CD4-positive, alpha-beta T cell (primary cell): ENCODE data around the gene NFIA. TPM values are rescaled to one million over a fixed set of nuclear protein-coding genes. Genes with fewer than 3 reads are reported as not detected.

ENCODE experiments used
- ATAC-seq: fragments of 200-7000 bp; cut with Tn5 transposase; one replicate; pipeline ENCODE4 v1.10.0; 2022; ENCODE audit warnings: mild to moderate bottlenecking; ENCODE audit not compliant: poor library complexity
- CTCF ChIA-PET: fragments of 350-600 bp; sonication (Branson Sonifier 250); formaldehyde crosslinking; loops from one replicate; lab custom pipeline; 2021; ENCODE audit warnings: antibody characterized with exemption, inconsistent platforms; lab: Charles Lee
- POLR2A ChIA-PET: fragments of 350-600 bp; sonication (Branson Sonifier 250); formaldehyde crosslinking; loops from one replicate; lab custom pipeline; 2021; ENCODE audit warnings: antibody characterized with exemption, inconsistent platforms; lab: Charles Lee
- DNase-seq, 14 experiments: peaks; one replicate each; pipeline ENCODE4 v3.0.0-alpha.2; 2013 to 2020; ENCODE audit warnings: mixed read lengths in 2 of 14
- H3K27ac ChIP-seq, 2 donors: one replicate each; pipeline versions ENCODE4 v1.5.1 to v1.7.0; 2013; ENCODE audit warnings: low read length in 2 of 2, low read depth in 1 of 2, mild to moderate bottlenecking in 1 of 2
- H3K27me3 ChIP-seq, 2 experiments: 1 replicate in 1 of 2; 2 replicates in 1 of 2; pipeline versions ENCODE4 v1.6.1 to v1.7.0; 2013; ENCODE audit warnings: low read length in 2 of 2, control low read depth in 1 of 2, mild to moderate bottlenecking in 1 of 2, moderate library complexity in 1 of 2; ENCODE audit not compliant: insufficient read depth in 2 of 2, control insufficient read depth in 1 of 2
- H3K36me3 ChIP-seq: one replicate; pipeline ENCODE4 v1.6.1; 2013; ENCODE audit warnings: low read length, control low read depth; ENCODE audit not compliant: insufficient read depth
- H3K4me1 ChIP-seq: one replicate; pipeline ENCODE4 v1.6.1; 2013; ENCODE audit warnings: low read length, control low read depth; ENCODE audit not compliant: insufficient read depth
- H3K4me3 ChIP-seq: one replicate; pipeline ENCODE4 v1.5.1; 2013; ENCODE audit warnings: mild to moderate bottlenecking, low read length, moderate library complexity
- H3K9me3 ChIP-seq, 2 experiments: 1 replicate in 1 of 2; 2 replicates in 1 of 2; pipeline versions ENCODE4 v1.6.1 to v1.7.0; 2013; ENCODE audit warnings: low read length in 2 of 2, mild to moderate bottlenecking in 2 of 2, control low read depth in 1 of 2, moderate library complexity in 1 of 2; ENCODE audit not compliant: control insufficient read depth in 1 of 2, insufficient read depth in 1 of 2
- H3K27ac Mint-ChIP-seq: one replicate; pipeline ENCODE4 v1.8.0; 2020; ENCODE audit warnings: mixed read lengths
- H3K27me3 Mint-ChIP-seq: one replicate; pipeline ENCODE4 v1.8.0; 2021; ENCODE audit warnings: mixed read lengths
- H3K36me3 Mint-ChIP-seq: one replicate; pipeline ENCODE4 v1.8.0; 2021; ENCODE audit warnings: low read depth, mixed read lengths
- H3K4me1 Mint-ChIP-seq: one replicate; pipeline ENCODE4 v1.8.0; 2021; ENCODE audit warnings: low read depth, mixed read lengths
- H3K4me3 Mint-ChIP-seq: one replicate; pipeline ENCODE4 v1.8.0; 2020; ENCODE audit warnings: mild to moderate bottlenecking, mixed read lengths
- H3K9me3 Mint-ChIP-seq: one replicate; pipeline ENCODE4 v1.8.0; 2020; ENCODE audit warnings: mixed read lengths
- CTCF ChIP-seq: fragments of 200-600 bp; IDR thresholded peaks from one replicate; pipeline ENCODE4 v1.8.0; 2022; ENCODE audit warnings: antibody characterized with exemption, mild to moderate bottlenecking
- intact Hi-C, 2 experiments: fragments of 100-400 bp; cut with DNase I in 1 of 2; cut with micrococcal nuclease in 1 of 2; formaldehyde crosslinking; loops; one replicate each; pipeline versions ENCODE4 v1.15.1 to v1.9.0; 2023 to 2025; cut with DNase I, micrococcal nuclease
- total RNA-seq, 174 experiments: library from RNA in 2 of 174; stranded (reverse) in 2 of 174; gene quantifications; one replicate each; pipeline ENCODE4 v1.2.3 and lab custom pipeline; 2021 to 2026

Gene NFIA
- total RNA-seq, 2 experiments from 2014 or later, result 4.8 to 5.9 TPM

DNA sequence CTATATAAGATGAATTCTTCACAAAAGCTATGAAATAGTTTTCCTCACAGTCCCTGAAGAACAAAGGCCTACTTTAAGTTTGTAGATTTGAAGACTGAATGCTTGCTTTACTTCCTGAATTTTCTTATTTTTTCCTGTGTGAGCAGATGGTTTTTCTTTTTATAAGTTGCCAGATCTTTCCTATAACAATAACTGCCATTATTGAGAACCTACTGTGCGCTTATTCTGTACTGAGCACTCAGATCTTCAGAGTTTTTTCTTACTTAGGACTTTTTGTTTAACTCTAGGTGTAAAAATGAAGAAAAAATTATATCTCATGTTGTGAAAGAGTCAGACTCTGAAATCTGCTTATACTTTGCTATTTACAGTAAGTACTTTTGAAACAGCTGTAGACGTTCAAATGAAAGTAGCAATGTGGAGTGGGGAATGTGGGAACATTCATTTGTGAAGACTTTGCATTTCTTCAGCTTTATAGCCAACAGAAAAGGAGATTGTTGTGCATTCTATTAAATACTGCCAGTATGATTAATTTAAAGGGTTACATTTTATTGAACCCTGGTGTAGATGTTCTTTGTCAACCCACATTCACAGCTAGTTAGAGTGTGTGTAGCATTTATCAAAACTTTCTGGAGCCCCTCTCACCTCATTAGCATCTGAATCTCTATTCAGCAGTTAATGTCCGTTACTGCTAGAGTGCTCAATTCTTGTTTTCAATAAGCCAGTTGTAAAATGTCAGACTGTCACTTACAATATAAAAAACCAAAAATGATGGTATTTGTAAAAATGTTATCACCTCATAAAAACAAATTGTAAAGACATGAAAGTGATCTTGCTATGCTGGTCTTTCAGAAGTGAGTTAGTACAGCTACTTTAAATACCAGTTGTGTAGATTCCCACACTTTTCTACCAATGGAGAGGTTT is 29.0 kb downstream of the NFIA start:
- Mint-ChIP-seq H3K4me3 (no peak overlapping the region), H3K9me3 (no peaks in the 10 kb centered on the region), H3K4me1 (peaks cover 6% of the 10 kb centered on the region), H3K36me3 (no peaks in the 10 kb centered on the region), H3K27ac (no peak overlapping the region), H3K27me3 (no peaks in the 10 kb centered on the region)
- no peak overlapping the region for H3K4me3 ChIP-seq
- ATAC-seq, result no peak
- no peak for TF ChIP-seq CTCF
- CTCF ChIA-PET, result no interaction called here
- no peaks in the 10 kb centered on the region for H3K36me3 ChIP-seq
- H3K4me1 ChIP-seq, result no peaks in the 10 kb centered on the region
- POLR2A ChIA-PET, result interaction anchor here (0.6 to 1.2 kb wide), 2 partner anchors 8 to 11 kb away, joined by 3 read pairs; no protein-coding TSS in a partner anchor
- no peak for DNase-seq
- H3K9me3 ChIP-seq, result peaks cover 0 to 6% of the 10 kb centered on the region in 2 experiments
- H3K27me3 ChIP-seq, result no peaks in the 10 kb centered on the region
- intact Hi-C loops, result no loop called here
- no peak overlapping the region for H3K27ac ChIP-seq

- Mint-ChIP-seq H3K4me3 (no peak overlapping the region), H3K4me1 (peaks cover 6% of the 10 kb centered on the region), H3K9me3 (no peaks in the 10 kb centered on the region), H3K36me3 (no peaks in the 10 kb centered on the region), H3K27ac (no peak overlapping the region), H3K27me3 (no peaks in the 10 kb centered on the region)
- no peak for TF ChIP-seq CTCF
- Histone ChIP-seq H3K36me3 (no peaks in the 10 kb centered on the region), H3K4me1 (no peaks in the 10 kb centered on the region), H3K27ac (no peak overlapping the region), H3K27me3 (no peaks in the 10 kb centered on the region), H3K9me3 (no peaks in the 10 kb centered on the region), H3K4me3 (no peak overlapping the region)
- CTCF ChIA-PET, result no interaction called here
- POLR2A ChIA-PET, result no interaction called here
- ATAC-seq (no peak), DNase-seq (no peak)
- intact Hi-C loops, result no loop called here
Measured at GRCh38 chr1:61114178-61114870, 32.0 kb downstream of the NFIA start.

DNA sequence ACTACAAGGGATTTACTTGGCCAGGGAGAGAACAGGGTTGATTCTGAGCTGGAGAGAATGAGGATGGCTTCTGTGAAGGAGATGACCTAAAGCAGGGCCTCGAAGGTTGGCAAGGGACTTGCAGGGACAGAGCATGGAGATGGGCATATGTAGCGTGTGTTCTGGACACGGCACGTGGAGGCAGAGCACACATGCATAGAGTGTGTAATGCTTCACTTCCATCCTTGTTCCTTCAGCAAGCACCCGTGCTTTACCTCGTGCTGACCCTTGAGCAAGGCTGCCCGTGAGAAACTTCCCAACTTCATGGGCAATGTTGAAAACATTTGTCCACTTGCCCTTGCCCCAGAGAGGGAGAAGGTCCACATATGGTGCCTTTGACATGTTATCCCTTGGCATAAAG is 33.1 kb downstream of the NFIA start:
- ATAC-seq, result no peak

More for the DNA sequence above, 33.1 kb downstream of the NFIA start:
- no peaks in the 10 kb centered on the region for H3K36me3 ChIP-seq
- ChIA-PET CTCF (no interaction called here), POLR2A (no interaction called here)
- Mint-ChIP-seq H3K36me3 (no peaks in the 10 kb centered on the region), H3K27ac (no peak overlapping the region), H3K9me3 (no peaks in the 10 kb centered on the region), H3K27me3 (no peaks in the 10 kb centered on the region), H3K4me3 (no peak overlapping the region), H3K4me1 (peaks cover 6% of the 10 kb centered on the region)
- no peak overlapping the region for H3K4me3 ChIP-seq
- intact Hi-C loops, result no loop called here
- no peaks in the 10 kb centered on the region for H3K9me3 ChIP-seq
- H3K27ac ChIP-seq, result no peak overlapping the region
- no peaks in the 10 kb centered on the region for H3K4me1 ChIP-seq
- no peak for TF ChIP-seq CTCF
- H3K27me3 ChIP-seq, result no peaks in the 10 kb centered on the region
- no peak for DNase-seq
